Loucy (cell line): ENCODE data around the gene ABCF1.
A peak's percentile ranks its signal among the peaks of the same experiment; 100 is the strongest.

Experiments used
- H2AFZ ChIP-seq: fragments of 200-600 bp; sonication (generic); 2 replicates; pipeline ENCODE4 v1.6.0; 2016; ENCODE audit warnings: antibody characterized with exemption, mild to moderate bottlenecking, low read length, moderate library complexity
- H3F3A ChIP-seq: fragments of 200-600 bp; 2 replicates; pipeline ENCODE4 v1.6.0; 2016; ENCODE audit warnings: antibody characterized with exemption, low read depth, mild to moderate bottlenecking
- H3K27me3 ChIP-seq: fragments of 200-600 bp; sonication (generic); 2 replicates; pipeline ENCODE4 v1.6.1; 2014; ENCODE audit warnings: low read length, mild to moderate bottlenecking; ENCODE audit not compliant: insufficient read depth, poor library complexity, severe bottlenecking
- H3K36me3 ChIP-seq: fragments of 200-600 bp; sonication (generic); 2 replicates; pipeline ENCODE4 v1.6.1; 2016; ENCODE audit warnings: low read length; ENCODE audit not compliant: insufficient read depth
- H3K4me1 ChIP-seq: fragments of 200-600 bp; sonication (generic); 2 replicates; pipeline ENCODE4 v1.5.1; 2014; ENCODE audit warnings: low read length, mild to moderate bottlenecking; ENCODE audit not compliant: insufficient read depth, poor library complexity, severe bottlenecking
- H3K4me2 ChIP-seq: fragments of 200-600 bp; sonication (generic); 2 replicates; pipeline ENCODE4 v1.6.0; 2014; ENCODE audit warnings: antibody characterized with exemption, low read length, low read depth, mild to moderate bottlenecking; ENCODE audit not compliant: poor library complexity, severe bottlenecking
- H3K4me3 ChIP-seq: fragments of 200-600 bp; sonication (generic); 2 replicates; pipeline ENCODE4 v1.5.1; 2014; ENCODE audit warnings: low read length, mild to moderate bottlenecking, mixed read lengths; ENCODE audit not compliant: poor library complexity, severe bottlenecking
- H3K79me2 ChIP-seq: fragments of 200-600 bp; sonication (generic); 2 replicates; pipeline ENCODE4 v1.6.1; 2014; ENCODE audit warnings: low read length; ENCODE audit not compliant: insufficient read depth
- H3K9ac ChIP-seq: fragments of 200-600 bp; sonication (generic); 2 replicates; pipeline ENCODE4 v1.6.0; 2014; ENCODE audit warnings: mild to moderate bottlenecking, low read depth, low read length, moderate library complexity; ENCODE audit not compliant: poor library complexity, severe bottlenecking
- H3K9me2 ChIP-seq: fragments of 200-600 bp; sonication (generic); replicated peaks from 2 replicates; pipeline ENCODE4 v1.6.1; 2016; ENCODE audit warnings: low read depth, low read length, mixed read lengths
- H3K9me3 ChIP-seq: fragments of 200-600 bp; sonication (generic); 2 replicates; pipeline ENCODE4 v1.6.1; 2014; ENCODE audit warnings: mild to moderate bottlenecking, antibody characterized with exemption, low read length, low read depth; ENCODE audit not compliant: insufficient read depth
- H4K20me1 ChIP-seq: fragments of 200-600 bp; sonication (generic); 2 replicates; pipeline ENCODE4 v1.6.0; 2014; ENCODE audit warnings: antibody characterized with exemption, low read length, mild to moderate bottlenecking; ENCODE audit not compliant: insufficient read depth, poor library complexity, severe bottlenecking
- CTCF ChIP-seq: fragments of 200-600 bp; sonication (generic); conservative IDR thresholded peaks from 2 replicates; pipeline ENCODE4 v1.5.1; 2014; ENCODE audit warnings: mild to moderate bottlenecking, antibody characterized with exemption, low read length
- EZH2phosphoT487 ChIP-seq: fragments of 200-600 bp; IDR thresholded peaks from 2 replicates; pipeline ENCODE4 v1.6.1; 2018; ENCODE audit warnings: antibody characterized with exemption, mild to moderate bottlenecking, moderate library complexity, borderline replicate concordance

The ABCF1 gene

DNA sequence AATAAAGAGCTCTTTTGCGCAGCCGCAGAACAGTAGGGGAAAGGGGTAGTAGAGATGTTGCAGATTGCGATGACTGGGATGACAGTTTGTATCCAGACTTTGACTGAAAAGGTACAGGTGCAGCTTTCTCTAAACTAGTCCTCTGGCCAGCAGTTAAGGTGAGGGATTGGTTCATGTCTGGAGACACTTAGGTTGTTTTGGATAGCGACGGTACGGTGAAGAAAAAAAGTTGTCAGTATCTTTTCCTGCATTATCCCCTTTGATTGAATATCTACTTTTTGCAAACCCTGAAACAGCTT lies 13.6 kb upstream of the ABCF1 start:
- peak overlapping the region; percentile 96 for H3K4me2 ChIP-seq
- no peaks in the 10 kb centered on the region for H3K27me3 ChIP-seq
- H3F3A ChIP-seq, result no peaks in the 10 kb centered on the region
- H3K4me3 ChIP-seq, result peak overlapping the region; percentile 85
- H3K36me3 ChIP-seq, result peaks cover 25% of the 10 kb centered on the region; the same call in 1 of the 2 replicates
- TF ChIP-seq CTCF (no peak), EZH2phosphoT487 (no peak)
- no peaks in the 10 kb centered on the region for H3K9me3 ChIP-seq
- H3K79me2 ChIP-seq, result peaks cover 63% of the 10 kb centered on the region
- H3K9ac ChIP-seq, result peak overlapping the region; percentile 89
- peaks cover 37% of the 10 kb centered on the region for H4K20me1 ChIP-seq
- H3K9me2 ChIP-seq, result no peaks in the 10 kb centered on the region
- H2AFZ ChIP-seq, result peak overlapping the region; percentile 93
- H3K4me1 ChIP-seq, result peaks cover 29% of the 10 kb centered on the region

GRCh38 chr6:30560930-30561329 lies 10.3 kb upstream of the ABCF1 start:
- peaks cover 30% of the 10 kb centered on the region for H3K79me2 ChIP-seq
- H3K4me1 ChIP-seq, result peaks cover 14% of the 10 kb centered on the region
- H3K4me3 ChIP-seq, result no peak overlapping the region
- no peaks in the 10 kb centered on the region for H3K9me2 ChIP-seq
- no peak overlapping the region for H3K4me2 ChIP-seq
- no peak overlapping the region for H3K9ac ChIP-seq
- TF ChIP-seq CTCF, result no peak
- no peak for TF ChIP-seq EZH2phosphoT487
- H4K20me1 ChIP-seq, result peaks cover 21% of the 10 kb centered on the region
- no peak overlapping the region for H2AFZ ChIP-seq
- H3K27me3 ChIP-seq, result no peaks in the 10 kb centered on the region
- no peaks in the 10 kb centered on the region for H3K9me3 ChIP-seq
- H3F3A ChIP-seq, result peaks cover 4% of the 10 kb centered on the region; the same call in 1 of the 2 replicates
- peaks cover 12% of the 10 kb centered on the region; the same call in 1 of the 2 replicates for H3K36me3 ChIP-seq

DNA sequence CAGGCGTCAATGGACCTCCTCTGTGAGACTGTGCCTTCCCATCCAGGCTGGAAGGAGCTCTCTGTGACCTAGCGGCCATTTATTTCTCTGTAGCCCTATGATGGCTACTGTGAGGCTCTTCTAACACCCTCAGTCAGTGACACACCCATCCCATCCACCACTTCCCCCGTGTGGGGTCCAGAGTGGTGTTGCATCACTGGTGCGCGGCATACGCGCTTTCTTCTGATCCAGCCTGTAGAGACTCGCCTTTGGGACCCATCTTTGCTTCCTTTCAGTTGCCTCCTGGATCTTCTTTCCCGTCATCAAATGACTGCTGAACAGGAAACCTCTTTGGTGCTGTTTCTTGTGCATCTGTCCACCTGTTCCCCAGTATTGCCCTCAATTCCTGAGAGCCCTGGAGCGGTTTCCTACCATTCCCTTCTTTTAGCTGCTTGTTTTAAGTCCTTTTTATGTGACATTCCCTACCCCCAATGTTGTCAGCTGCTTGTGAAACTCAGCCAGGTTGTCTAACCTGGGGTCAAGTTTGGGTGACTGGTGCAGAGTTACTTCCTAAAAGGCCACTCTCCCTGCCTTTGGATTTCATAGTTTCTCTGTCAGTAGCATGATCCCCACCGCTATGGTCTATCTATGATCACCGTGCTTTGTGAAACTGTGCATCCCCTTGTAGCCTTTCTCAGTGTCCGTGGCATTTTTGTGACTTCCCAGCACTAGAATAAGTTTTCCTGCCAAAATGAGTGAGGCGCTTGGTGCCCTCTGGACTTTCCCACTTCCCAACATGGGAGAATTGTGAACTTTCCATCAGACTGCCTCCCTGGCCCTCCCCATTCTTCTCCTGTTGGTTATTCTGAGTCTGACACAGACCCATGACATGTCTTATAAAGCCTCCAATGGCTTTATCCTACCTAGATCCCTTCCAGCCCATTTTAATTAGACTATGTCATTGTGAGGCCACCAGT lies 8.5 kb upstream of the ABCF1 start:
- peaks cover 16% of the 10 kb centered on the region for H4K20me1 ChIP-seq
- no peak for TF ChIP-seq CTCF
- no peaks in the 10 kb centered on the region for H3K9me2 ChIP-seq
- H3K4me2 ChIP-seq, result no peak overlapping the region
- H3K79me2 ChIP-seq, result peaks cover 22% of the 10 kb centered on the region
- H2AFZ ChIP-seq, result no peak overlapping the region
- no peaks in the 10 kb centered on the region for H3K27me3 ChIP-seq
- H3K9ac ChIP-seq, result no peak overlapping the region
- H3K9me3 ChIP-seq, result no peaks in the 10 kb centered on the region
- H3K4me3 ChIP-seq, result no peak overlapping the region
- peaks cover 4% of the 10 kb centered on the region; the same call in 1 of the 2 replicates for H3F3A ChIP-seq
- peaks cover 12% of the 10 kb centered on the region; the same call in 1 of the 2 replicates for H3K36me3 ChIP-seq
- H3K4me1 ChIP-seq, result peaks cover 12% of the 10 kb centered on the region
